ENCODE measurements around the gene GNG7. TPM values are rescaled to one million over a fixed set of nuclear protein-coding genes. Genes with fewer than 3 reads are reported as not detected.

GNG7 gene
- total and polyA plus RNA-seq, 2 experiments from 2014 or later = 0.11 to 0.13 TPM

DNA sequence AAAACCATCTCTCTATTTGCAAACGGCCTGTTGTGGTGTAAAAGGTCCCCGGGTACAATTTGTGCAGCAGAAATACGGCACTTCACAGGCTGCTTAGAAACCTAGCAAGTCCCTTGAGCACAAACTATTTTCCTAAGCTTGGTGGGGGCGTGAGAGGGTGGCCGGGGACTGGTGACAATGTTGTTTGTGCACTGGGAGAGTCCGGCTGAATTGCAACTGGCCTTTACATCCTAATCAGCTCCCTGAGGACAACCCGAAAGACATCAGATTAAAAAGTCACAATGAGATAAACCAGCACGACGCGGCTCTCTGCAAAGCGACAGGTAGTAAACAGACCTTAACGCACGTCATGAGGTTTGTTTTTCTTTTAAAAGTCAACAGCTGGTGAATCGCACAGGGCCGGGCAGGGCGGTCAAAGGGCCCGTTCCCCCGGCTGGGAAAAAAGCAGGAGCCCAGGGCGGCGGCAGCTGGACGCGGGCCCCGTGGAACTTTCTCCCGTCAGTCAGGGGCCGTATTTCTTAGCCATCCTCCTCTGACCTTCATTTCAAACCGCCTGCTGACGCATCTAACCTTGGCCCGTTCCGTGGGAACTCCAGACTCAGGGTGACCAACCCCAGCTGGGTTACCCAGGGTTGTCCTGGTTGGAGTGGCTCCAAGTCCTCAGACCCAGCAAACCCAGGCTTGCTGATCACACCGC, 114.3 kb downstream of the GNG7 start:
- DNase-seq = peak; percentile 57
- H3K27me3 ChIP-seq (replicated peaks; ENCODE audit: insufficient read depth) = no peaks in the 10 kb centered on the region
- H3K9me3 ChIP-seq (ENCODE audit: low read depth) = no peaks in the 10 kb centered on the region
- no peaks in the 10 kb centered on the region for H3F3A ChIP-seq (ENCODE audit: insufficient read depth)
- TF ChIP-seq EZH2phosphoT487 (IDR thresholded peaks at IDR 0.05; ENCODE audit: insufficient read depth, low read depth) = no peak
- no peak for TF ChIP-seq EZH2 (IDR thresholded peaks at IDR 0.05; ENCODE audit: insufficient read depth, poor library complexity, severe bottlenecking)
- no peaks in the 10 kb centered on the region for H3K79me2 ChIP-seq (ENCODE audit: insufficient read depth)
- in situ Hi-C loops (cut with MboI) = loop anchor here (10.0 kb wide), 1 partner anchor 103 kb away; no protein-coding TSS in a partner anchor
- H3K9ac ChIP-seq = peak overlapping the region; percentile 28; the same call in 1 of the 2 replicates
- H4K20me1 ChIP-seq (ENCODE audit: insufficient read depth) = no peaks in the 10 kb centered on the region
- peak overlapping the region; percentile 45; the same call in 1 of the 2 replicates for H2AFZ ChIP-seq
- H3K27ac ChIP-seq = no peak overlapping the region
- no peaks in the 10 kb centered on the region for H3K9me2 ChIP-seq (ENCODE audit: insufficient read depth)
- no peaks in the 10 kb centered on the region for H3K36me3 ChIP-seq (ENCODE audit: low read depth)
- H3K4me1 ChIP-seq (ENCODE audit: insufficient read depth) = no peaks in the 10 kb centered on the region
- H3K4me3 ChIP-seq = no peak overlapping the region
- no peak overlapping the region for H3K4me2 ChIP-seq (ENCODE audit: unreplicated experiment)
- WGBS, 2 experiments (ENCODE audit: low coverage in 1 of 2, low lambda C conversion rate in 2 of 2, missing lambda C conversion rate in 2 of 2) = 44 to 45% methylated on average over 30 of the region's 30 CpGs

DNA sequence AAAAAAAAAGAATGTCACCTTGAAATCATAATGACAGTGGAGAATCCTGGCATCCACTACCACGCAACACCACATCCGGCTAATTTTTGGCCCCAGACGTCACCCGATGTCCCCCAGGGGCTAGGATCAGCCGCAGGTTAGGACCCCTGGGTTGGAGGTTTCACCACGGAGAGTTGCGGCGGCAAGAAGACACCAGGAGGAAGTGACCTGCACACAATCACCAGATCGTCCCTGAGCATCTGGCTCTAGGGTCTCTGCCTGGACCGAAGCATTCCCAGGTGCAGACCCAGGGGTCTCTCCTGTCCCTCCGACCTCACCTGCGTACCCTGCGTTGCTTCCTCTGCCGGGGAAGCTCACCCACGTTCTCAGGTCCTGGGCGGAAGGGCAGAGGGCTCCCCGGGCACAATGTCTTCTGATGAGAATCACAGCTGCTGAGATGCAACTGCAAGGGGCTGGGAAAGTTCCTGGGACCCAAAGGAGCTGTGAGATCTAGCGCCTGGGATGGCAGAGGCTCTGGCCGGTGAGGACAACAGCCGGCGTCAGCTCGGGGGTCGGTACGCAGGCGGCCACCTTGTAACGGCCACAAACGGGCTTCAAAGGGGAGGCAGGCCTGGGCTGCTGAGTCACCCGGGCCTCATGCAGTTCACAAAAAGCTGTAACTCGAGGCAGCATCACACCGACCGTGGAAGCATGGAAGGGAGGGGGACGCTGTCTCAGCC, 115.3 kb downstream of the GNG7 start:
- WGBS, 2 experiments (ENCODE audit: low coverage in 1 of 2, low lambda C conversion rate in 2 of 2, missing lambda C conversion rate in 2 of 2) = 78 to 79% methylated on average over 32 of the region's 32 CpGs
- TF ChIP-seq EZH2 (IDR thresholded peaks at IDR 0.05; ENCODE audit: insufficient read depth, poor library complexity, severe bottlenecking) = no peak
- no peak for TF ChIP-seq EZH2phosphoT487 (IDR thresholded peaks at IDR 0.05; ENCODE audit: insufficient read depth, low read depth)
- H3K4me1 ChIP-seq (ENCODE audit: insufficient read depth) = no peaks in the 10 kb centered on the region
- H3K9me3 ChIP-seq (ENCODE audit: low read depth) = no peaks in the 10 kb centered on the region
- no peak overlapping the region for H2AFZ ChIP-seq
- no peak overlapping the region for H3K9ac ChIP-seq
- H3K27me3 ChIP-seq (replicated peaks; ENCODE audit: insufficient read depth) = no peaks in the 10 kb centered on the region
- no peak overlapping the region for H3K4me3 ChIP-seq
- H3K27ac ChIP-seq = no peak overlapping the region
- no peaks in the 10 kb centered on the region for H3K79me2 ChIP-seq (ENCODE audit: insufficient read depth)
- H4K20me1 ChIP-seq (ENCODE audit: insufficient read depth) = no peaks in the 10 kb centered on the region
- no peak for DNase-seq
- no peaks in the 10 kb centered on the region for H3K36me3 ChIP-seq (ENCODE audit: low read depth)
- no peaks in the 10 kb centered on the region for H3F3A ChIP-seq (ENCODE audit: insufficient read depth)
- no peaks in the 10 kb centered on the region for H3K9me2 ChIP-seq (ENCODE audit: insufficient read depth)
- H3K4me2 ChIP-seq (ENCODE audit: unreplicated experiment) = no peak overlapping the region
- in situ Hi-C loops (cut with MboI) = loop anchor here (10.0 kb wide), 1 partner anchor 102 kb away; no protein-coding TSS in a partner anchor

DNA sequence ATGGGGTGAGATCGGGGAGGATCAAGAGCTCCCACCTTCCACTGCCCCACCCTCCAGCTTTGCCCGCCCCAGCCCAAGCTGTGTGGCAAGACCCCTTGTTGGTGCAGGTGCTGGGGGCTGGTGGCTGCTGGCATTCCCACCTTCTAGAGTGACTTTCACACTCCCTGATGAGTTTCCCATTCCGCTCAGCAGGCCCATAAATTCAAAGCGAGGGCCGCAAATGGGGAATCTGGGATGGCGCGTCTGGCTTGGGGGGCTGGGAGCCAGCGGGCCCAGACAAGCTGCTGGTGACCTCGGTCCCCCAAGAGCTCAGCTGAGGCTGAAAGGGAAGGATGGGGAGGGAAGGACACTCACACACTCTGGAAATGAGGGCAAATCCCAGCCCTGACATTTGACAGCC, 116.3 kb downstream of the GNG7 start:
- DNase-seq = no peak
- H2AFZ ChIP-seq = no peak overlapping the region
- 83 to 89% methylated on average over 9 of the region's 9 CpGs for WGBS, 2 experiments (ENCODE audit: low coverage in 1 of 2, low lambda C conversion rate in 2 of 2, missing lambda C conversion rate in 2 of 2)
- H3K9me3 ChIP-seq (ENCODE audit: low read depth) = no peaks in the 10 kb centered on the region
- no peaks in the 10 kb centered on the region for H4K20me1 ChIP-seq (ENCODE audit: insufficient read depth)
- H3K27ac ChIP-seq = no peak overlapping the region
- H3F3A ChIP-seq (ENCODE audit: insufficient read depth) = no peaks in the 10 kb centered on the region
- no peaks in the 10 kb centered on the region for H3K79me2 ChIP-seq (ENCODE audit: insufficient read depth)
- no peaks in the 10 kb centered on the region for H3K27me3 ChIP-seq (replicated peaks; ENCODE audit: insufficient read depth)
- no peaks in the 10 kb centered on the region for H3K36me3 ChIP-seq (ENCODE audit: low read depth)
- in situ Hi-C loops (cut with MboI) = loop anchor here (10.0 kb wide), 1 partner anchor 101 kb away; no protein-coding TSS in a partner anchor
- no peak overlapping the region for H3K4me2 ChIP-seq (ENCODE audit: unreplicated experiment)
- H3K9me2 ChIP-seq (ENCODE audit: insufficient read depth) = no peaks in the 10 kb centered on the region
- no peak overlapping the region for H3K9ac ChIP-seq
- H3K4me1 ChIP-seq (ENCODE audit: insufficient read depth) = no peaks in the 10 kb centered on the region
- H3K4me3 ChIP-seq = no peak overlapping the region
- TF ChIP-seq EZH2phosphoT487 (IDR thresholded peaks at IDR 0.05; ENCODE audit: insufficient read depth, low read depth) (no peak), EZH2 (IDR thresholded peaks at IDR 0.05; ENCODE audit: insufficient read depth, poor library complexity, severe bottlenecking) (no peak)

DNA sequence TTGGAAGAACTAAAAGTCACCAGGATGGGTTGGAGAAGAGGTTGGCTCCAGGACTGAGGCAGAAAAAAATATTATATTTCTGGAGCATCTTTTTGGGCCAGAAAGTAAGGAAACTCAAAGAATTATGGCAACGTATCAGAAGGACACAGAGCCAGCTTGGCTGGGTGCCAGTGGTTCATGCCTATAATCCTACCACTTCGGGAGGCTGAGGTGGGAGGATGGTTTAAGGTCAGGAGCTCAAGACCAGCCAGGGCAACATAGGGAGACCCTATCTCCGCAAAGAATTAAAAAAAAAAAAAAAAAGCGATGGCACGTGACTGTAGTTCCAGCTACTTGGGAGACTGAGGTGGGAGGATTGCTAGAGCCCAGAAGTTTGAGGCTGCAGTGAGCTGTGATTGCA, 118.5 kb downstream of the GNG7 start:
- no peaks in the 10 kb centered on the region for H3K79me2 ChIP-seq (ENCODE audit: insufficient read depth)
- no peak overlapping the region for H3K4me3 ChIP-seq
- no peak overlapping the region for H3K4me2 ChIP-seq (ENCODE audit: unreplicated experiment)
- 64 to 67% methylated on average over 5 of the region's 5 CpGs for WGBS, 2 experiments (ENCODE audit: low coverage in 1 of 2, low lambda C conversion rate in 2 of 2, missing lambda C conversion rate in 2 of 2)
- no peak overlapping the region for H2AFZ ChIP-seq
- in situ Hi-C loops (cut with MboI) = loop anchor here (10.0 kb wide), 1 partner anchor 99 kb away; no protein-coding TSS in a partner anchor
- H3K9me3 ChIP-seq (ENCODE audit: low read depth) = no peaks in the 10 kb centered on the region
- no peak for TF ChIP-seq EZH2phosphoT487 (IDR thresholded peaks at IDR 0.05; ENCODE audit: insufficient read depth, low read depth)
- no peak for TF ChIP-seq EZH2 (IDR thresholded peaks at IDR 0.05; ENCODE audit: insufficient read depth, poor library complexity, severe bottlenecking)
- no peaks in the 10 kb centered on the region for H3K9me2 ChIP-seq (ENCODE audit: insufficient read depth)
- no peaks in the 10 kb centered on the region for H3K4me1 ChIP-seq (ENCODE audit: insufficient read depth)
- no peaks in the 10 kb centered on the region for H4K20me1 ChIP-seq (ENCODE audit: insufficient read depth)
- no peak overlapping the region for H3K9ac ChIP-seq
- H3K27ac ChIP-seq = no peak overlapping the region
- H3F3A ChIP-seq (ENCODE audit: insufficient read depth) = no peaks in the 10 kb centered on the region
- DNase-seq = no peak
- no peaks in the 10 kb centered on the region for H3K36me3 ChIP-seq (ENCODE audit: low read depth)
- H3K27me3 ChIP-seq (replicated peaks; ENCODE audit: insufficient read depth) = no peaks in the 10 kb centered on the region
